Hepatocyte (in vitro differentiated cells): ENCODE results near the gene MAP2K3. TPM values are rescaled to one million over a fixed set of nuclear protein-coding genes. Genes with fewer than 3 reads are reported as not detected.
A peak's percentile ranks its signal among the peaks of the same experiment; 100 is the strongest.

Source experiments
- DNase-seq: peaks from one replicate; pipeline ENCODE4 v3.0.0-alpha.2; 2016; ENCODE audit warnings: low spot score
- H2AFZ ChIP-seq: fragments of 200-600 bp; sonication (generic); 2 replicates; pipeline ENCODE4 v1.6.0; 2016; ENCODE audit warnings: antibody characterized with exemption, mild to moderate bottlenecking
- H3K27ac ChIP-seq: fragments of 200-600 bp; sonication (generic); 2 replicates; pipeline ENCODE4 v1.5.1; 2016; ENCODE audit warnings: mild to moderate bottlenecking
- H3K27me3 ChIP-seq: fragments of 200-600 bp; sonication (generic); 2 replicates; pipeline ENCODE4 v1.6.1; 2016
- H3K36me3 ChIP-seq: fragments of 200-600 bp; sonication (generic); replicated peaks from 2 replicates; pipeline ENCODE4 v1.5.1; 2016; ENCODE audit warnings: low read depth; ENCODE audit not compliant: insufficient read depth
- H3K4me1 ChIP-seq: fragments of 200-600 bp; sonication (generic); 2 replicates; pipeline ENCODE4 v1.5.1; 2016; ENCODE audit warnings: mild to moderate bottlenecking, moderate library complexity; ENCODE audit not compliant: insufficient read depth
- H3K4me2 ChIP-seq: fragments of 200-600 bp; sonication (generic); 2 replicates; pipeline ENCODE4 v1.6.0; 2016
- H3K4me3 ChIP-seq: fragments of 200-600 bp; sonication (generic); 2 replicates; pipeline ENCODE4 v1.5.1; 2016; ENCODE audit warnings: mild to moderate bottlenecking
- H3K79me2 ChIP-seq: fragments of 200-600 bp; sonication (generic); 2 replicates; pipeline ENCODE4 v1.6.0; 2017; ENCODE audit warnings: mild to moderate bottlenecking
- H3K9me2 ChIP-seq: fragments of 200-600 bp; sonication (generic); replicated peaks from 2 replicates; pipeline ENCODE4 v1.6.0; 2017; ENCODE audit warnings: mild to moderate bottlenecking; ENCODE audit not compliant: insufficient read depth
- H3K9me3 ChIP-seq: fragments of 200-600 bp; sonication (generic); 2 replicates; pipeline ENCODE4 v1.5.1; 2016; ENCODE audit warnings: low read depth, mild to moderate bottlenecking
- H4K20me1 ChIP-seq: fragments of 200-600 bp; sonication (generic); 2 replicates; pipeline ENCODE4 v1.6.0; 2016; ENCODE audit warnings: mild to moderate bottlenecking; ENCODE audit not compliant: insufficient read depth, poor library complexity, severe bottlenecking
- EZH2 ChIP-seq: fragments of 200-600 bp; sonication (generic); IDR thresholded peaks from 2 replicates; pipeline ENCODE4 v1.6.1; 2016; ENCODE audit warnings: antibody characterized with exemption, mild to moderate bottlenecking, borderline replicate concordance
- EZH2phosphoT487 ChIP-seq: fragments of 200-600 bp; sonication (generic); IDR thresholded peaks from one replicate; pipeline ENCODE4 v1.6.1; 2018; ENCODE audit warnings: antibody characterized with exemption, mild to moderate bottlenecking, low read depth, moderate library complexity; ENCODE audit not compliant: unreplicated experiment, severe bottlenecking
- WGBS: methylation state at CpG from one replicate; pipeline ENCODE4 v1.1.6; 2016; ENCODE audit warnings: low lambda C conversion rate; ENCODE audit errors: missing lambda C conversion rate; 5-methylcytosine and 5-hydroxymethylcytosine counted together
- polyA plus RNA-seq: library from polyadenylated mRNA; unstranded; fragments of >200 nt; fragmentation: Nextera tagmentation; extraction: Ambion mirVana; gene quantifications from 2 replicates; pipeline ENCODE4 v1.2.1, GENCODE V29; 2016
- total RNA-seq: library from RNA; depleted of rRNA; stranded (reverse); fragments of >200 nt; gene quantifications from 2 replicates; pipeline ENCODE4 v1.2.3, GENCODE V29; 2014
- TF ChIP-seq, protein P1 (sequence below): fragments of 200-600 bp; sonication (generic); IDR thresholded peaks from 2 replicates; pipeline ENCODE4 v1.5.1; 2016; ENCODE audit warnings: antibody characterized with exemption, mild to moderate bottlenecking; ENCODE audit not compliant: poor library complexity

The MAP2K3 gene
- total and polyA plus RNA-seq, 2 experiments from 2014 or later: 21.8 to 62.4 TPM

DNA sequence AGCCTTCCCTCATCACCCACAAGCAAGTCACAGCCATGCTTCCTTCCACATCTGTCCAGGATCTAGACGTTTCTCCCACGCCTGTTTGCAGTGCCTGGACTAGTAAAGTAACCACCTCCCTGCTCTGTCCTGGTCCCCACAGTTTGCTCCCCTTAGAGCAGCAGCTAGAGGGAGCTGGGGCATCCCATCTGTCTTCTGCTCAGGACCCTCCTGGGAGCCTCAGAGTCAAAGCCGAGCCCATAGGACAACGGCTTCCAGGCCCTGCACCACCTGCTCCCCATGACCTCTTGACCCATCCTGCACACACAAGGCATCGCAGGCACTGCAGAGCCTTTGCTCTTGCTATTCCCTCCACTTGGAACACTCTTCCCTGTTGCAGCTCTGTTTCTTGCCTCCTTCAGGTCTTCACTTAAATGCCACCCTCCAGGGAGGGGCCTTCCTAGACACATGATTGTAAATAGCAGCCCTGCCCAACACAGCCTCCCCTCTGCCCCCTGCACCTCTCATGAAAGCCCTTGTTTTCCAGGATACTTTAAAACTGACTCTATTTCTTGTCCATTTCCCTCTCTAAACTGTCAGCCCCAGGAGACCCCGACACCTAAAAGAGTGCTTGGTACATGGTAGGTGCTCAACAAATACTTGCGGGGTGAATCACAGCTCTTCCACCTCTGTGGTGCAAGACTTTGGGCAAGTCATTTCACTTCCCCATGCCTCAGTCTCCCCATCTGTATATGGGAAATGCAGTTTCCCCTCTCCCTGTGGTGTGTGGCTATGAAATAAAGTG lies 34.4 kb upstream of the MAP2K3 start:
- DNase-seq: no peak
- H3K4me1 ChIP-seq: peaks cover 4% of the 10 kb centered on the region
- H3K79me2 ChIP-seq: peaks cover 3% of the 10 kb centered on the region
- no peaks in the 10 kb centered on the region for H3K36me3 ChIP-seq
- no peak overlapping the region for H3K4me2 ChIP-seq
- WGBS: 67% methylated on average over 7 of the region's 7 CpGs
- H2AFZ ChIP-seq: no peak overlapping the region
- TF ChIP-seq, protein P1, sequence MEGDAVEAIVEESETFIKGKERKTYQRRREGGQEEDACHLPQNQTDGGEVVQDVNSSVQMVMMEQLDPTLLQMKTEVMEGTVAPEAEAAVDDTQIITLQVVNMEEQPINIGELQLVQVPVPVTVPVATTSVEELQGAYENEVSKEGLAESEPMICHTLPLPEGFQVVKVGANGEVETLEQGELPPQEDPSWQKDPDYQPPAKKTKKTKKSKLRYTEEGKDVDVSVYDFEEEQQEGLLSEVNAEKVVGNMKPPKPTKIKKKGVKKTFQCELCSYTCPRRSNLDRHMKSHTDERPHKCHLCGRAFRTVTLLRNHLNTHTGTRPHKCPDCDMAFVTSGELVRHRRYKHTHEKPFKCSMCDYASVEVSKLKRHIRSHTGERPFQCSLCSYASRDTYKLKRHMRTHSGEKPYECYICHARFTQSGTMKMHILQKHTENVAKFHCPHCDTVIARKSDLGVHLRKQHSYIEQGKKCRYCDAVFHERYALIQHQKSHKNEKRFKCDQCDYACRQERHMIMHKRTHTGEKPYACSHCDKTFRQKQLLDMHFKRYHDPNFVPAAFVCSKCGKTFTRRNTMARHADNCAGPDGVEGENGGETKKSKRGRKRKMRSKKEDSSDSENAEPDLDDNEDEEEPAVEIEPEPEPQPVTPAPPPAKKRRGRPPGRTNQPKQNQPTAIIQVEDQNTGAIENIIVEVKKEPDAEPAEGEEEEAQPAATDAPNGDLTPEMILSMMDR: no peak
- TF ChIP-seq EZH2 (no peak), EZH2phosphoT487 (no peak)
- H3K9me3 ChIP-seq: no peaks in the 10 kb centered on the region
- no peaks in the 10 kb centered on the region for H3K9me2 ChIP-seq
- no peak overlapping the region for H3K27ac ChIP-seq
- no peak overlapping the region for H3K4me3 ChIP-seq
- H3K27me3 ChIP-seq: no peaks in the 10 kb centered on the region
- H4K20me1 ChIP-seq: no peaks in the 10 kb centered on the region

DNA sequence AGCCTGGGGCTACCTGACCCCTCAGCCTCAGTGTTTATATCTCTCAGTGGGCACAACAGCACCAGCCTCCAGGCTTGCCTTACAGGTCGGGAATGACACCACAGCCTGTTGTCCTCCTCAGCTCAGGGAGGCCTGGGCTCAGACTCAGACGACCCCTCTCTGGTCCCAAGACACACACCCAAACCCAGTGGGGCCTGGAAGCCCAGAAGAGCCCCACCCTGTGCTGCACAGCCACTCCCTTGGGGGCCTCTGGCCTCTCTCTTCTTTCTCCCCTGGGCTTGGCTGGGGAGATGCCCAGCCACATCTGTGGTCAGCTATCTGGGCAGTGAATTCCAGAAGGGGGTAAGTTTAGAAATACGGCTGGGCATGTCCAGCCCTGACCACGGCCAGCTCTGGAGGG lies 33.7 kb upstream of the MAP2K3 start:
- no peak overlapping the region for H3K4me3 ChIP-seq
- no peaks in the 10 kb centered on the region for H3K9me3 ChIP-seq
- no peak overlapping the region for H2AFZ ChIP-seq
- no peaks in the 10 kb centered on the region for H3K9me2 ChIP-seq
- H3K27ac ChIP-seq: no peak overlapping the region
- 77% methylated on average over 4 of the region's 4 CpGs for WGBS
- no peaks in the 10 kb centered on the region for H3K27me3 ChIP-seq
- TF ChIP-seq EZH2phosphoT487 (no peak), EZH2 (no peak)
- TF ChIP-seq, protein P1: no peak
- peaks cover 4% of the 10 kb centered on the region for H3K4me1 ChIP-seq
- no peaks in the 10 kb centered on the region for H3K36me3 ChIP-seq
- H3K4me2 ChIP-seq: no peak overlapping the region
- H3K79me2 ChIP-seq: peaks cover 3% of the 10 kb centered on the region
- DNase-seq: no peak
- H4K20me1 ChIP-seq: no peaks in the 10 kb centered on the region

DNA sequence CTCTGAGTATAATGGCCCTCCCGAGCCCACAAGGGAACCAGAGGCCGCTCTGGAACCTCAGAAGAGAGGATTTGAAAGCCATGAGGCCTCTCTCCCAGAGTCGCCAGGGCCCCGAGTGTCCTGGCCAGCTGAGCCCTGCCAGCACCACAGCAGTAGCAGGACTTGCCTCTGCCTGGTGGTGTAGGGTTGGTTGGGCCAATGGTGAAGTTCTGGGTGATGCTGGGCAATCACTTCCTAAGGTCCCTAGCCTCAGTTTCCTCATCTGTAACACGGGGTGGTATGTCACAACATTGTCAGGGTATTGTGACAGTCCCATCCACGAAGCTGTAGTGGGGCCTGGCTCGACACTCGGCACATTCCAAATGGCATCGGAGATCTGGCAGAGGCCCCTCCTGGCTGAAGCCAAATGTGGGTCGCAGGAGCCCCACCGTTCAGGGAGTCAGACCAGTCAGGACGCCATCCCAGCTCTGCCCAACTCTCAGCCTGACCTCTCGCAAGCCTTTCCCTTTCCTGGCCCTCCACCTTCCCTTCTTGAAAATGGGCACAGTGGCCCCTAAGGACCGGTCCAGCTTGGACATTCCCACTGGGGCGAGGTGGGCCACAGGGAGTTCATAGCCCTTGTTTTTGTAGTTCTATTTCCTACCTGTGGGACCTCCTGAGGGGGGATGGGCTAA lies 33.0 kb upstream of the MAP2K3 start:
- H4K20me1 ChIP-seq: no peaks in the 10 kb centered on the region
- H3K79me2 ChIP-seq: peaks cover 3% of the 10 kb centered on the region
- H3K27ac ChIP-seq: no peak overlapping the region
- H3K9me3 ChIP-seq: no peaks in the 10 kb centered on the region
- H3K36me3 ChIP-seq: no peaks in the 10 kb centered on the region
- TF ChIP-seq, protein P1: no peak
- no peak for TF ChIP-seq EZH2
- TF ChIP-seq EZH2phosphoT487: no peak
- peaks cover 4% of the 10 kb centered on the region for H3K4me1 ChIP-seq
- H2AFZ ChIP-seq: no peak overlapping the region
- no peak overlapping the region for H3K4me3 ChIP-seq
- H3K4me2 ChIP-seq: peak overlapping the region; percentile 97
- no peaks in the 10 kb centered on the region for H3K27me3 ChIP-seq
- no peak for DNase-seq
- no peaks in the 10 kb centered on the region for H3K9me2 ChIP-seq
- 92% methylated on average over 15 of the region's 15 CpGs for WGBS
